ENCODE data around the gene LRRC41. TPM values are rescaled to one million over a fixed set of nuclear protein-coding genes. Genes with fewer than 3 reads are reported as not detected.
A peak's percentile ranks its signal among the peaks of the same experiment; 100 is the strongest.
"Not testable (repeated sequence)": the region's sequence is repeated elsewhere in the genome, so short reads cannot be mapped to it uniquely, and the experiment has no call there.

LRRC41 gene
- total and polyA plus RNA-seq, 3 experiments from 2014 or later: 40.3 to 49.9 (median 41.3) TPM

DNA sequence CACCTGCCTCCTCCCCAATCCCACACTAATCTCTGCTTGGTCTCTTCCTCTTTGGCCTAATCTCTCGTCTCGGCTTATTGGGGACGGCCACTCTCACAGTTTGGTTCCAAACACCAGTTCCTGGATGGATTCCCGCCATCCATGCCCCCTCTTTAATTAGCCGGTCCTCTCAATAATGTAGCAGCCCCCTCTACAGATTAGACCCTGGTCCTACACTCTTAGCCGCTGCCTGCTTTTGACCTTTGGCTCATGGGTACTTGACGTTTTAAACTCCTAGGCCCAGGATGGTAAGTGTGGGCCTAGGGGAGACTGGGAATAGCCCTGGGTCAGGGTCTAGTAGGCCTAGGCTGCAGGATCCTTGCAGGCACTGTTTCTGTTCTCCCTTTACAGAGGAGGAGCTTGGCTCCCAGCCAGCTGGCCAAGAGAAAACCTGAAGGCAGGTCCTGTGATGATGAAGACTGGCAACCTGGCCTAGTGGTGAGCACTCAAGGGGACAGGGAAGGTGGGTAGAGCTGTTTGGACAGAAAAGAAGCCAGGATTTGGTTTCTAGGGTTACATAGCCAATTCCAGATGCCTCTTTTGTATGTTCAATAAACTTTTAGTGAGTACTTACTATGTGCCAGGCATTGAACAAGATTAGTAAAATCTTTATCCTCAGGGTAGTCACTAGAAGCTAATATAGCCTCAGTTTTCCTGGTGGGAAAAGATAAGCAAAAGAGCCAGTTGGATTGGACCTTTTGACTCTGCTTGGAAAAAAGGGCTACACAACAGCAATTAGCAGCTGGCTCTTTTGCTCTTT is 55.1 kb downstream of the LRRC41 start:
- peaks cover 0 to 2% (median 0%) of the 10 kb centered on the region in 3 donors for H3K36me3 Mint-ChIP-seq
- no peaks in the 10 kb centered on the region for H3K9me3 ChIP-seq (ENCODE audit: low read length)
- DNase-seq: peak in 2 of 5 donors; percentile 3 to 54
- ChIA-PET POLR2A (no interaction called here), CTCF (no interaction called here)
- H3K4me3 Mint-ChIP-seq: peak overlapping the region; percentile 87 to 97 (median 92)
- H3K27ac Mint-ChIP-seq: peak overlapping the region in 7 of 8 donors; percentile 32 to 83 (median 54)
- no peaks in the 10 kb centered on the region for H3K36me3 ChIP-seq (ENCODE audit: insufficient read depth, low read length)
- H3K27me3 ChIP-seq (ENCODE audit: insufficient read depth, low read length, poor library complexity, severe bottlenecking): no peaks in the 10 kb centered on the region
- peak overlapping the region; percentile 51 for H3K27ac ChIP-seq (ENCODE audit: low read depth, low read length)
- H3K27me3 Mint-ChIP-seq: no peaks in the 10 kb centered on the region
- peaks cover 13 to 20% (median 17%) of the 10 kb centered on the region in 3 donors for H3K4me1 Mint-ChIP-seq
- no peaks in the 10 kb centered on the region for H3K9me3 Mint-ChIP-seq
- peak overlapping the region; percentile 70 for H3K4me3 ChIP-seq (ENCODE audit: low read length)
- peaks cover 9% of the 10 kb centered on the region for H3K4me1 ChIP-seq (ENCODE audit: insufficient read depth, low read length)

DNA sequence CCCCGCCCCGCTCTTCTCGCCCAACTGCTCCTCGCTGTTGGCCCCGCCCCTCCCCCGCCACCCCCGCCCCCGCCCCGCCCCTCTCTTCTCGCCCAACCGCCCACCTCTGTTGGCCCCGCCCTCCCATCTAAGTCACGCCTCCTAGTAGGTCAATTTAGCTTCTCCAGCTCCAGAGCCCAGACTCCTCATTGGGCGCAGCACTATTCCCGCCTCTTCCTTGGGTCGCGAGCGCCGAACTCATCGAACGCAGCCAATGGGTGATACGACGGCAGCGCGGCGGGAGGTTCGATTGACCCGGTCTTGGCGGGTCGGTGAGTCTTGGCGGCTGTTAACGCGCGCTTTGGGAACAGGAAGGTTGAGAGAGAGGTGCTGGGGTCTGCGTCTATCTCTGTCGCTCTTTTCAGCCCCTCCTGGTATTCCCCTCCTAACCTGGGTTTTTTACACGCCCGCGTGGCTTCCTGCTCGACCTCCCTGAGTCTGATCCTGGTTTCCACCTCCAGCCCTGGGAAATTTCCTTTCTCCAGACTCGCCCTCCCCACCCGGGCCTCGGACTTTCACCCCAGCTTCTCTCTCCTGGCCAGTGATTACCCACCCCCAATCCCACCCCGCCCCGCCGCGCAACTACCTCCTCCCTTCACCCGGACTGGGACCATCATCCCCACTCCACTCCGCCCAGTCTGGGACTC is 55.8 kb downstream of the LRRC41 start, which contains the start of gene RAD54L:
TSS of gene RAD54L (plus strand) at position 328 of the 686 bp plus-strand sequence. CDS start 643 bp downstream, outside the sequence.
- Mint-ChIP-seq H3K4me1 (peaks cover 13 to 20% (median 17%) of the 10 kb centered on the region in 3 donors), H3K27ac (peak within 1 kb of the TSS; percentile 74 to 93 (median 84)), H3K27me3 (no peaks in the 10 kb centered on the region), H3K4me3 (peak within 1 kb of the TSS; percentile 87 to 97 (median 93)), H3K9me3 (no peaks in the 10 kb centered on the region), H3K36me3 (peaks cover 0 to 2% (median 0%) of the 10 kb centered on the region in 3 donors)
- Histone ChIP-seq H3K27me3 (ENCODE audit: insufficient read depth, low read length, poor library complexity, severe bottlenecking) (no peaks in the 10 kb centered on the region), H3K4me1 (ENCODE audit: insufficient read depth, low read length) (peaks cover 9% of the 10 kb centered on the region), H3K27ac (ENCODE audit: low read depth, low read length) (peak within 1 kb of the TSS; percentile 74), H3K9me3 (ENCODE audit: low read length) (no peaks in the 10 kb centered on the region), H3K36me3 (ENCODE audit: insufficient read depth, low read length) (no peaks in the 10 kb centered on the region), H3K4me3 (ENCODE audit: low read length) (peak within 1 kb of the TSS; percentile 95)
- CTCF ChIA-PET: interaction anchor here (0.6 to 4.4 kb wide), 6 partner anchors 24 to 184 kb away, joined by 3 to 31 read pairs (median 4); partner anchors contain the start of genes LRRC41, NSUN4 and UQCRH
- peak; percentile 93 to 98 (median 94) for DNase-seq
- POLR2A ChIA-PET: interaction anchor here (0.9 to 1.6 kb wide), 4 partner anchors 49 to 944 kb away, joined by 3 to 8 read pairs (median 4); partner anchors contain the start of genes LRRC41, POMGNT1 and UQCRH

DNA sequence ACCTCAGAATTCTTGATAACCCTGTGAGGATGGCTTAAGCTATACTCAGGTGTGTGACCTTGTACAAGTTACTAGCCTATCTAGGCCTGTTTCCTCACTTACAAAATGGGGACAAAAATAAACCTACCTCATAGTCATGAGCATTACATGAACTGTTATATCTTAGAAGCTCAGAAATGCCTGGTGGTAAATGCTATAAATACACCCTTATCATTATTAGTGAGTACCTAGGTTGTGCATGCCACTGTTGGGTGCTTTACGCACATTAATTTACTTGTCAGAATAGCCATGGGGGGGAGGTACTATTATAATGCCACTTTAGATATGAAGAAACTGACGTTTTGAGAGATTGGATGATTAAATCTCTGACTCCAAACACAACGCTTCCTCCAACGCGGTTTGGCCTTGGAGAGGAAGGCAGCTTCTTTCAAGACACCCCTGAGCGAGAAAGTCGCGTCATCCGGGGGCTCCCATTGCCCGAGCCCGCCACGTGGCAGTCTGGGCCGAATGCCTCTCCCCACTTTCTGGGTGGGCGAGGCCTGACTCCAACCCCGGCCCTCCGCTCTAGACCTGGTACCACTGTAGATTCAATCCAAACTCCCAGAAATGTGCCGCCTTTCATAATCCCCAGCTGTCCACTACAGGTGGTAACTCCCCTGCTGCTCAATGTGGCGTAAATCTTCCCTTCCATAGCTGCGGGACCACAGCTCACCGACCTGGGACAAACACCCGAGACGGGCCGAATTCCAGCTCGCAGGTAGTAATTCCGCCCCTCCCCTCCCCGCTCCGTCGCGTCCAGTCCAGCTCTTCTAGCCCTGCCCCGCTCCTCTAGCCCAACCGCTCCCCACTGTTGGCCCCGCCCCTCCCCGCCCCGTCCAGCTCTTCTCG is 56.6 kb downstream of the LRRC41 start:
- H3K9me3 Mint-ChIP-seq: no peaks in the 10 kb centered on the region
- peaks cover 0 to 2% (median 0%) of the 10 kb centered on the region in 3 donors for H3K36me3 Mint-ChIP-seq
- H3K4me3 ChIP-seq (ENCODE audit: low read length): peak overlapping the region; percentile 95
- ChIA-PET CTCF (interaction anchor here (0.6 to 4.4 kb wide), 7 partner anchors 23 to 184 kb away, joined by 3 to 31 read pairs (median 3); partner anchors contain the start of genes LRRC41, NSUN4 and UQCRH), POLR2A (interaction anchor here (0.9 to 1.6 kb wide), 4 partner anchors 48 to 943 kb away, joined by 3 to 8 read pairs (median 4); partner anchors contain the start of genes LRRC41, POMGNT1 and UQCRH)
- H3K27ac Mint-ChIP-seq: peak overlapping the region; percentile 37 to 93 (median 84)
- H3K4me3 Mint-ChIP-seq: peak overlapping the region; percentile 80 to 97 (median 93)
- H3K4me1 ChIP-seq (ENCODE audit: insufficient read depth, low read length): peaks cover 9% of the 10 kb centered on the region
- H3K27ac ChIP-seq (ENCODE audit: low read depth, low read length): peak overlapping the region; percentile 74
- H3K27me3 ChIP-seq (ENCODE audit: insufficient read depth, low read length, poor library complexity, severe bottlenecking): no peaks in the 10 kb centered on the region
- H3K36me3 ChIP-seq (ENCODE audit: insufficient read depth, low read length): no peaks in the 10 kb centered on the region
- DNase-seq: peak in 3 of 5 donors; percentile 24 to 74 (median 48)
- H3K4me1 Mint-ChIP-seq: peaks cover 13 to 20% (median 17%) of the 10 kb centered on the region in 3 donors
- no peaks in the 10 kb centered on the region for H3K9me3 ChIP-seq (ENCODE audit: low read length)
- H3K27me3 Mint-ChIP-seq: no peaks in the 10 kb centered on the region

DNA sequence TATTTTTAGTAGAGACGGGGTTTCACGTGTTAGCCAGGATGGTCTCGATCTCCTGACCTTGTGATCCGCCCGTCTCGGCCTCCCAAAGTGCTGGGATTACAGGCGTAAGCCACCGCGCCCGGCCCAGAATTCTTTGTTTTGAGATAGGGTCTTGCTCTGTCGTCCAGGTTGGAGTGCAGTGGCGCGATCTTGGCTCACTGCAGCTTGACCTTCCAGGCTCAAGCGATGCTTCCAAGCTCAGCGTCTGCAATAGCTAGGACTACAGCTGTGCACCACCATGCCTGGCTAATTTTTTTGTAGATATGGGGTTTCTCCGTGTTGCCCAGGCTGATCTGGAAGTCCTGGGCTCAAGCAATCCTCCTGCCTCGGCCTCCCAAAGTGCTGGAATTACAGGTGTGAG is 57.3 kb downstream of the LRRC41 start:
- H3K36me3 ChIP-seq (ENCODE audit: insufficient read depth, low read length); H3K4me1 ChIP-seq (ENCODE audit: insufficient read depth, low read length); H3K9me3 ChIP-seq (ENCODE audit: low read length); H3K9me3 Mint-ChIP-seq; H3K36me3 Mint-ChIP-seq; DNase-seq; H3K27me3 Mint-ChIP-seq; H3K27me3 ChIP-seq (ENCODE audit: insufficient read depth, low read length, poor library complexity, severe bottlenecking): not testable (repeated sequence)
- peak overlapping the region; percentile 74 for H3K27ac ChIP-seq (ENCODE audit: low read depth, low read length)
- Mint-ChIP-seq H3K4me3 (peak overlapping the region in 4 of 7 donors; percentile 80 to 97 (median 94)), H3K27ac (peak overlapping the region in 2 of 8 donors; percentile 37 to 73), H3K4me1 (peaks cover 13 to 20% (median 17%) of the 10 kb centered on the region in 3 donors)
- CTCF ChIA-PET: interaction anchor here (0.9 to 4.4 kb wide), 6 partner anchors 23 to 183 kb away, joined by 3 to 31 read pairs (median 4); partner anchors contain the start of genes LRRC41, NSUN4 and UQCRH
- POLR2A ChIA-PET: interaction anchor here (1.2 to 1.6 kb wide), 3 partner anchors 47 to 115 kb away, joined by 3 to 8 read pairs (median 5); partner anchors contain the start of genes LRRC41, POMGNT1 and UQCRH
- H3K4me3 ChIP-seq (ENCODE audit: low read length): peak overlapping the region; percentile 95

DNA sequence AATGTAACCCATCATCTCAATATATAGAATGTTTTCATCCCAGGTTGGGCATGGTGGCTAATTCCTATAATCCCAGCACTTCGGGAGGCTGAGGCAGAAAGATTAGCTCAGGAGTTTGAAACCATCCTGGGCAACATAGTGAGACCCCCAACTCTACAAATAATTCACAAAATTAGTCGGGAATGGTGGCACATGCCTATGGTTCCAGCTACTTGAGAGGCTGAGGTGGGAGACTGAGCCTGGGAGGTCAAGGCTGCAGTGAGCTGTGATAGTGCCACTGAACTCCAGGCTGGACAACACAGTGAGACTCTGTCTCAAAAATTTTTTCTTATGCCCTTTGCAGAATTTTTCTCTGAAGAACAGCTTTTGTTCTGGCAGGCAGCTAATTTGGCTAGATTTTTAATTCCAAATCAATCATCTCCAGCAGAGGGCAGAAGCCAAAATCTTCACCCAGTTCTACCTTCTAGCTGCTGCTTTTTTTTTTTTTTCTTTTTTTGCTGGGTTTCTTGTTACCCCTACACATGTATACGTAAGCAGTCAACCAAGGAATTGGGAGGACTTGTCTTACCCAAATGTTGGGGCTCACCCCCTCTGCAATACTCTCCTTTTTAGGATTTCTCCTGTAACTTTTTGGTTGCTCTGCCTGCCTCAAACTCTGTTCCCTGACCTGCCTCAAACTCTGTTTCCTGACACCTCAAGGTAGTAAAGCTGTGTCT is 58.6 kb downstream of the LRRC41 start:
- H3K9me3 ChIP-seq (ENCODE audit: low read length): no peaks in the 10 kb centered on the region

DNA sequence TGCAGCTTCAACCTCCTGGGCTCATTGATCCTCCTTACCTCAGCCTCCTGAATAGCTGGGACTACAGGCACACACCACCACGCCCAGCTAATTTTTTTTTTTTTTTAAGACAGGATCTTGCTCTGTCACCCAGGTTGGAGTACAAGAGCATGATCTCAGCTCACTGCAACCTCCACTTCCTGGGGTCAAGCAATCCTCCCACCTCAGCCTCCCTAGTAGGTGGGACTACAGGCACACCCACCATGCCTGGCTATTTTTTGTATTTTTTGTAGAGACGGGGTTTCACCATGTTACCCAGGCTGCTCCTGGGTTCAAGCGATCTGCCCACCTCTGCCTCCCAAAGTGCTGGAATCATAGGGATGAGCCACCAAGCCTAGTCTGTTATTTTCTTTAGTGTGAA is 59.6 kb downstream of the LRRC41 start:
- peaks cover 13 to 20% (median 17%) of the 10 kb centered on the region in 3 donors for H3K4me1 Mint-ChIP-seq
- H3K4me1 ChIP-seq (ENCODE audit: insufficient read depth, low read length); H3K9me3 ChIP-seq (ENCODE audit: low read length); H3K36me3 Mint-ChIP-seq; H3K4me3 Mint-ChIP-seq; H3K27me3 ChIP-seq (ENCODE audit: insufficient read depth, low read length, poor library complexity, severe bottlenecking); H3K36me3 ChIP-seq (ENCODE audit: insufficient read depth, low read length); H3K9me3 Mint-ChIP-seq; POLR2A ChIA-PET; H3K27ac Mint-ChIP-seq; H3K4me3 ChIP-seq (ENCODE audit: low read length); H3K27me3 Mint-ChIP-seq; DNase-seq; H3K27ac ChIP-seq (ENCODE audit: low read depth, low read length): not testable (repeated sequence)
- CTCF ChIA-PET: interaction anchor here (1.1 to 4.4 kb wide), 2 partner anchors 20 to 103 kb away, joined by 3 to 31 read pairs; no protein-coding TSS in a partner anchor

More for the DNA sequence above, 58.6 kb downstream of the LRRC41 start:
- Mint-ChIP-seq H3K27me3 (no peaks in the 10 kb centered on the region), H3K36me3 (peaks cover 0 to 2% (median 0%) of the 10 kb centered on the region in 3 donors), H3K27ac (no peak overlapping the region), H3K9me3 (no peaks in the 10 kb centered on the region), H3K4me1 (peaks cover 13 to 20% (median 17%) of the 10 kb centered on the region in 3 donors), H3K4me3 (peak overlapping the region in 2 of 7 donors; percentile 11 to 24)
- DNase-seq: peak in 2 of 5 donors; percentile 13 to 15
- no peak overlapping the region for H3K4me3 ChIP-seq (ENCODE audit: low read length)
- no peak overlapping the region for H3K27ac ChIP-seq (ENCODE audit: low read depth, low read length)
- H3K4me1 ChIP-seq (ENCODE audit: insufficient read depth, low read length): peaks cover 9% of the 10 kb centered on the region
- CTCF ChIA-PET: interaction anchor here (0.6 to 4.4 kb wide), 7 partner anchors 10 to 202 kb away, joined by 3 to 31 read pairs (median 4); partner anchors contain the start of genes LRRC41 and UQCRH
- H3K36me3 ChIP-seq (ENCODE audit: insufficient read depth, low read length): no peaks in the 10 kb centered on the region
- POLR2A ChIA-PET: interaction anchor here (0.9 kb wide), 1 partner anchor 103 kb away, joined by 3 read pairs; no protein-coding TSS in a partner anchor
- H3K27me3 ChIP-seq (ENCODE audit: insufficient read depth, low read length, poor library complexity, severe bottlenecking): no peaks in the 10 kb centered on the region
